Erythroblast (primary cell): ENCODE data around the gene SEPTIN2.

Experiments
- GATA1 ChIP-seq: IDR thresholded peaks from 2 replicates; pipeline ENCODE4 v1.6.1; 2011; ENCODE audit warnings: low read depth, mild to moderate bottlenecking, control low read depth, low read length, moderate library complexity
- POLR2A ChIP-seq: IDR thresholded peaks from 2 replicates; pipeline ENCODE4 v1.6.1; 2011; ENCODE audit warnings: mild to moderate bottlenecking, low read length

GRCh38 chr2:241289597-241289996, 26.1 kb upstream of the SEPTIN2 start:
- TF ChIP-seq POLR2A (no peak), GATA1 (no peak)
